22Rv1 (cell line): ENCODE results near the gene KRTAP10-2.

Experiments used
- ZFX ChIP-seq: fragments of 450-650 bp; IDR thresholded peaks from 2 replicates; pipeline ENCODE4 v1.6.1; 2017; ENCODE audit warnings: antibody characterized with exemption, borderline replicate concordance
- TF ChIP-seq, protein P1 (sequence below): fragments of 450-650 bp; IDR thresholded peaks from 2 replicates; pipeline ENCODE4 v1.5.1; 2017; ENCODE audit warnings: mild to moderate bottlenecking

DNA sequence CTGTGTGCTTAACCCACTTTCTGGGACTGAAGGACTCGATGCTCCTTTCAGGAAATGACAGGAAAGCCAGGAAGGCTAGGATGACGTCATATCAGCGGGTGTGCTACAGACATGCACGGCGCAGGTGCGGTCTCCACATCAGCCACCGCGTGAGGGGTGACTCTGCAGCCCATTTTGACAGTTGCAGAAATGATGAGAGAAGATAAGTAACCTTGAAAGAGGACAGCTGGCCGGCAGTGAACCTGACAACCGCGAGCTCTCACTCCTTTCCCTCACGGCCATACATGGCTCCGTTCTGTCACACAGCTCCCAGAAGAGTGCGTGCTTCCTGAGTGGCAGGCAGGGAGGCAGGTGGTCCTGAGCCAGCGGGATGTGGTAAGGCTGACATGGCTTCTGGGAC is 30.8 kb upstream of the KRTAP10-2 start:
- TF ChIP-seq, protein P1, sequence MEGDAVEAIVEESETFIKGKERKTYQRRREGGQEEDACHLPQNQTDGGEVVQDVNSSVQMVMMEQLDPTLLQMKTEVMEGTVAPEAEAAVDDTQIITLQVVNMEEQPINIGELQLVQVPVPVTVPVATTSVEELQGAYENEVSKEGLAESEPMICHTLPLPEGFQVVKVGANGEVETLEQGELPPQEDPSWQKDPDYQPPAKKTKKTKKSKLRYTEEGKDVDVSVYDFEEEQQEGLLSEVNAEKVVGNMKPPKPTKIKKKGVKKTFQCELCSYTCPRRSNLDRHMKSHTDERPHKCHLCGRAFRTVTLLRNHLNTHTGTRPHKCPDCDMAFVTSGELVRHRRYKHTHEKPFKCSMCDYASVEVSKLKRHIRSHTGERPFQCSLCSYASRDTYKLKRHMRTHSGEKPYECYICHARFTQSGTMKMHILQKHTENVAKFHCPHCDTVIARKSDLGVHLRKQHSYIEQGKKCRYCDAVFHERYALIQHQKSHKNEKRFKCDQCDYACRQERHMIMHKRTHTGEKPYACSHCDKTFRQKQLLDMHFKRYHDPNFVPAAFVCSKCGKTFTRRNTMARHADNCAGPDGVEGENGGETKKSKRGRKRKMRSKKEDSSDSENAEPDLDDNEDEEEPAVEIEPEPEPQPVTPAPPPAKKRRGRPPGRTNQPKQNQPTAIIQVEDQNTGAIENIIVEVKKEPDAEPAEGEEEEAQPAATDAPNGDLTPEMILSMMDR: no peak
- no peak for TF ChIP-seq ZFX
